ENCODE data around the gene PHKB. TPM values are rescaled to one million over a fixed set of nuclear protein-coding genes. Genes with fewer than 3 reads are reported as not detected.

The PHKB gene
- total RNA-seq, 4 donors from 2014 or later = 110 to 198 (median 168) TPM

- intact Hi-C loops (cut with DNase I) = no loop called here
- Histone ChIP-seq H3K9me3 (no peaks in the 10 kb centered on the region), H3K4me1 (no peaks in the 10 kb centered on the region), H3K27ac (no peak overlapping the region), H3K27me3 (no peaks in the 10 kb centered on the region), H3K4me3 (replicated peaks in 1 of 3) (no peak overlapping the region), H3K36me3 (no peaks in the 10 kb centered on the region)
- no peak for TF ChIP-seq POLR2A (IDR thresholded peaks at IDR 0.05)
- TF ChIP-seq CTCF (IDR thresholded peaks at IDR 0.05) = no peak
- DNase-seq = no peak
Observed at GRCh38 chr16:47486856-47487255, 25.7 kb downstream of the PHKB start.

GRCh38 chr16:47488051-47488450 is 26.9 kb downstream of the PHKB start:
- Histone ChIP-seq H3K9me3 (no peaks in the 10 kb centered on the region), H3K27me3 (no peaks in the 10 kb centered on the region), H3K4me1 (peaks cover 0 to 10% of the 10 kb centered on the region in 2 donors), H3K36me3 (no peaks in the 10 kb centered on the region), H3K27ac (no peak overlapping the region), H3K4me3 (replicated peaks in 1 of 3) (no peak overlapping the region)
- 96 to 99% methylated on average over 3 of the region's 3 CpGs for WGBS, 2 donors
- no peak for DNase-seq
- intact Hi-C loops (cut with DNase I) = no loop called here
- TF ChIP-seq CTCF (IDR thresholded peaks at IDR 0.05) (no peak), POLR2A (IDR thresholded peaks at IDR 0.05) (no peak)

- Histone ChIP-seq H3K4me1 (peaks cover 0 to 23% of the 10 kb centered on the region in 2 donors), H3K4me3 (replicated peaks in 1 of 3) (no peak overlapping the region), H3K27ac (no peak overlapping the region), H3K36me3 (no peaks in the 10 kb centered on the region), H3K27me3 (no peaks in the 10 kb centered on the region), H3K9me3 (no peaks in the 10 kb centered on the region)
- DNase-seq = no peak
- intact Hi-C loops (cut with DNase I) = no loop called here
- no peak for TF ChIP-seq CTCF (IDR thresholded peaks at IDR 0.05)
- no peak for TF ChIP-seq POLR2A (IDR thresholded peaks at IDR 0.05)
Observed at GRCh38 chr16:47490471-47490870, 29.3 kb downstream of the PHKB start.

GRCh38 chr16:47492036-47492427 is 30.9 kb downstream of the PHKB start:
- TF ChIP-seq CTCF (IDR thresholded peaks at IDR 0.05) = no peak
- no peak for TF ChIP-seq POLR2A (IDR thresholded peaks at IDR 0.05)
- H3K4me3 ChIP-seq (replicated peaks in 1 of 3) = no peak overlapping the region
- 50% methylated on average over 1 of the region's 1 CpG for WGBS, 2 donors
- H3K27me3 ChIP-seq = no peaks in the 10 kb centered on the region
- peak overlapping the region in 2 of 3 donors; percentile 77 for H3K27ac ChIP-seq
- H3K4me1 ChIP-seq = peaks cover 0 to 23% of the 10 kb centered on the region in 2 donors
- intact Hi-C loops (cut with DNase I) = no loop called here
- DNase-seq = no peak
- no peaks in the 10 kb centered on the region for H3K36me3 ChIP-seq
- H3K9me3 ChIP-seq = no peaks in the 10 kb centered on the region

GRCh38 chr16:47492428-47493377 is 31.6 kb downstream of the PHKB start:
- Histone ChIP-seq H3K4me3 (replicated peaks in 1 of 3) (no peak overlapping the region), H3K27ac (peak overlapping the region in 2 of 3 donors; percentile 77), H3K27me3 (no peaks in the 10 kb centered on the region), H3K9me3 (no peaks in the 10 kb centered on the region), H3K36me3 (no peaks in the 10 kb centered on the region), H3K4me1 (peaks cover 0 to 23% of the 10 kb centered on the region in 2 donors)
- intact Hi-C loops (cut with DNase I) = no loop called here
- TF ChIP-seq POLR2A (IDR thresholded peaks at IDR 0.05) = peak in 1 of 2 donors; percentile 25
- no peak for TF ChIP-seq CTCF (IDR thresholded peaks at IDR 0.05)
- peak; percentile 47 to 54 for DNase-seq
- 78 to 84% methylated on average over 10 of the region's 10 CpGs for WGBS, 2 donors

All from thyroid gland (tissue), 4 donors.